RPMI8226 (cell line): ENCODE data around the gene BIK.
"Not testable (repeated sequence)": the region's sequence is repeated elsewhere in the genome, so short reads cannot be mapped to it uniquely, and the experiment has no call there.

Source experiments
- DNase-seq: peaks from one replicate; pipeline ENCODE4 v3.0.0-alpha.2; 2015

Gene BIK, protein sequence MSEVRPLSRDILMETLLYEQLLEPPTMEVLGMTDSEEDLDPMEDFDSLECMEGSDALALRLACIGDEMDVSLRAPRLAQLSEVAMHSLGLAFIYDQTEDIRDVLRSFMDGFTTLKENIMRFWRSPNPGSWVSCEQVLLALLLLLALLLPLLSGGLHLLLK

DNA sequence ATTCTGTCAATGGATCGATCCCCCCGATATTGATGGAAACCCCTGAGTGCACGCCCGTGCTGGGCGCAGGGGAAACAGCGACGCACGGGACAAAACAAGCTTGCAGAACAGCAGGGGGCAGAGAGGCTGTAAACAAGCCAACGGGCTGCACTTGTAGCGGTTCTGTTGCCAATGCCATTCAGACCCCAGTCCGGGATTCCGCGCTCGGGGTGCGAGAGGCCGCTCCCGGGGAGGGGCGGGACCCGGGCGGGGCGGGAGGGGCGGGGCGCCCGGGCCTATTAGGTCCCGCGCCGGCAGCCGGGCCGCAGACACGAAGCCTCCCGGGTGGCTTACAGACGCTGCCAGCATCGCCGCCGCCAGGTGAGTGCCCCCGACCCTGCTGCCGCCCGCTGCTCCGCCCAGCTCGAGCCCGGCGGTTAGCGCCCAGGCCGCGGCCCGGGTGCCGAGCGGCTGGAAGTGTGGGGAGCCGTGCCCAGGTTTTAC lies at the start of gene BIK:
TSS of gene BIK (plus strand) at position 307 of the 483 bp plus-strand sequence. CDS start 13,273 bp downstream, outside the sequence.
- peak; percentile 82 for DNase-seq

DNA sequence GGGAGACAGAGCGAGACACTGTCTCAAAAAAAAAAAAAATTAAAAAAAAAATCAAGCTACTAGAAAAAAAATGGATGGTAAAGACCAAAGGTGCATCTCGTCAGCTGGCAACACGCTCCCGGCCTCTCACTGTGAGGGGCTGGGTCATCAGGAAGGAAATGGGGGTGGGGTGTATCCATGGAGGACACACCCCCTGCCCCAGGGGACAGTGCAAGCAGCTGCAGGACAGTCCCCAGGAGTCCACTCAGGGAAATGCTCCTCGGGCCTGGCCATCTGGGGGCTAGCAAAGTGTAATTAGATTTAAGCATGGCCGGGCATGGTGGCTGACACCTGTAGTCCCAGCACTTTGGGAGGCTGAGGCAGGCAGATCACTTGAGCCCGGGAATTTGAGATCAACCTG lies 44.4 kb upstream of the BIK start:
- no peak for DNase-seq

DNA sequence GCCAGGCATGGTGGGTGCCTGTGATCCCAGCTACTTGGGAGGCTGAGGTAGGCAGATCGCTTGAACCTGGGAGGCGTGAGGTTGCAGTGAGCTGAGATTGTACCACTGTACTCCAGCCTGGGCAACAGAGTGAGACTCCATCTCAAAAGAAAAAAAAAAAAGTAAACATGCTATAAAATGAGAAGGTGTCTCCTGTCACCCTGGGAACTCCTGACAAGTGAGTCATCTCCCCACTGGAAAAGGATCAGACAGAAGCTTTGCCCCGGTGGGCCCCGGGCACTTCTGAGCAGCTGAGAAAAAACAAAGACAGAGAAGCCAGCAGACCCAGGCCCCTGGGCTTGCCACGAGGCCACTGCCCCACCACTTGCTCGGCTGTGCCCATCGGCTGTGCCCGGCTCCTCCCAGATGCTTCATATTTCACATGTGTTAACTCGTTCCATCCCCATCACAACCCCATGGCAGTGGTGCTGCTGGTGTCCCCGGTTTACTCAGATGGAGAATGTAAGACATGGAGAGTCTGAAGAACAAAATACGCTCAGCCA lies 43.6 kb upstream of the BIK start:
- no peak for DNase-seq

DNA sequence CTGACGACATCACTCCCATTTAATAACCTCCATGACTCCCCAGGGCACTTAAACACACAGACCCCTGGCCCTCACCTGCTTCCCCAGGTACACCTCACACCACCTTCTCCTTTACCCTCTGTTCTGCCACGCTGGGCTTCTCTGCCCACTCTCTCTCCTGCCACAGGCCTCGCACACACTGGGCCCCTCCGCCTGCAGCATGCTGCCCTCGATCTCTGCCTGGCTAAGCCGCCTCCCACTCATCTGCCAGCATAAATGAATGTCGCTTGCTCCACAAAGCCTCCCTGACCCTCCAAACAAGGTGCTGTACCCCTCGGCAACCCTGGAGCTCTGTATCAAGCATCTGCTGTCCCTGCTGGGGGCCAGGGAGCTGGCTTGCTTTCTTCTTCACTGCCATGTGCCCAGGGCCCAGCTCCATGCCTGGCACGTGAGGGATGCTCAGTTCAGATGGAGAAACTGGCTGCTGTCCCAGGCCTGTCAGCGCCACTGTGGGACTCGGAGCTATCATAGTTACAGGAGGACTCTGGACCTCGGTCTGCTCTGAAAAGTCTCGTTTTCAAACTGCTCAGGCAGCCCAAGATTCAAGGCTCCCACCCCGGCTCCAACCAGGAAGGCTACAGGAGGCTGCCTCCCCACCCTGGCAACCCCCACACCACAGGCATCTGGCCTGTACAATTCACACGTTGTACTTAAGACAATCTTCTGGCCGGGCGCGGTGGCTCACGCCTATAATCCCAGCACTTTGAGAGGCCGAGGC lies 33.3 kb upstream of the BIK start:
- DNase-seq, result no peak

DNA sequence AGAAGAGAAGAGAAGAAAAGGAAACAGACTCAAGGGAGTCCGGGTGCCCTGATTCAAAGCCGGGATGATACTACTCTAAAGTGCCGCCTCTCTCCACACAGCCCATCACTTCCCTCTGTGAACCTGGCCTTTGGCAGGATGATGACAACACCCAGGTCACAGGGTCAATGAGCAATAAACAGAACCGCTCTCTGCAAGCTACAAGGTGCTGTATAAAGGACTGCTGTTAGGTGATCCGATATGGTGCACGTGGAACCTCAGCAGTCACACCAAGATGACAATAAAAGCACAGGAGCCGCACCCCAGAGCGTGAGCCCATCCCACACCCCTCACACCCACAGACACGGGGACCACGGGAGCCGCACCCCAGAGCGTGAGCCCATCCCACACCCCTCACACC lies 32.0 kb upstream of the BIK start:
- DNase-seq, result no peak

DNA sequence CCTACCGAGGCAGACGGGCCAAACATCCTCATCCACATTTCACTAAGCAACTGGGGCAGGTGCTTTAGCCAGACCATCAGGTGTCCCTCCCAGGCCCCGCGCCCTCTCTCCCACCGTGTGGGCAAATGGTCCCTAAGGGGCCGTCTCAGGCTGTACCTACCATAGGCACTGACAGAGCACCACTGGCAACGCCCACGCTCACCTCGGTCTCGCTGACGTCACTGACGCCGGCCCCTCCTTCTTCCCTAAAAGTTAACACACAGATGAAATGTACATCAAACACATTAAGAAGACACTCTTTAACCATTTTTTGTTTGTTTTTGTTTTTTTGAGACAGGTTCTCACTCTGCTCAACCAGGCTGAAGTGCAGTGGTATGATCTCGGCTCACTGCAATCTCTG lies 30.8 kb upstream of the BIK start:
- DNase-seq, result no peak

DNA sequence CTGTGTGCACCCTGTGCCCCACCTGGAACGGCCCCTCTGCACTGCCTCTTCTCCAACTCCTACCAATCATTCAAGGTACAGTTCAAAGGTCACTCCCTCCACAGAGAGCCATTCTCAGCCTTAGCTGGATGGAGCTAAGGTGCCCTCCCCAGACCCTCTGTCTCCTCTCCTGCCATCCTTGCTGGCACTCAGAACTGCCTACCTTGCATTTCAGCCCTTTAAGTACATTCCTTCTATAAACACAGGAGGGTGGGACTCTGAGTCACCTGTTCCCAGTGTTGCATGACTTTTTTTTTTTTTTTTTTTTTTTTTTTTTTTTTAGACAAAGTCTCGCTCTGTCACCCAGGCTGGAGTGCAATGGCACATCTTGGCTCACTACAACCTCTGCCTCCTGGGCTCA lies 29.9 kb upstream of the BIK start:
- no peak for DNase-seq

DNA sequence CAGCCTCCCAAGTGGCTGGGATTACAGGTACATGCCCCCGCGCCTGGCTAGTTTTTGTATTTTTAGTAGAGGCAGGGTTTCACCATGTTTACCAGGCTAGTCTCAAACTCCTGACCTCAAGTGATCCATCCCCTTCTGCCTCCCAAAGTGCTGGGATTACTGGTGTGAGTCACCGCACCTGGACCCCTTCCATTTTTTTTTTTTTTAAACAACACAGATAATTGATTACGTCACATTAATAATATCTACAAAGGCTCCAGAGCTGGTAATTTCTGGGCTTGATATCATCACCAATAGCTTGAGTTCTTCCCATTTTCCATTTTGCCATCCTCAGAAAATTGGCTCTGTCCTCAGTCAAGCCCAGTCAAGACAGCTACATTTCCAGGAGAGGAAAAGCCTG lies 28.6 kb upstream of the BIK start:
- no peak for DNase-seq

DNA sequence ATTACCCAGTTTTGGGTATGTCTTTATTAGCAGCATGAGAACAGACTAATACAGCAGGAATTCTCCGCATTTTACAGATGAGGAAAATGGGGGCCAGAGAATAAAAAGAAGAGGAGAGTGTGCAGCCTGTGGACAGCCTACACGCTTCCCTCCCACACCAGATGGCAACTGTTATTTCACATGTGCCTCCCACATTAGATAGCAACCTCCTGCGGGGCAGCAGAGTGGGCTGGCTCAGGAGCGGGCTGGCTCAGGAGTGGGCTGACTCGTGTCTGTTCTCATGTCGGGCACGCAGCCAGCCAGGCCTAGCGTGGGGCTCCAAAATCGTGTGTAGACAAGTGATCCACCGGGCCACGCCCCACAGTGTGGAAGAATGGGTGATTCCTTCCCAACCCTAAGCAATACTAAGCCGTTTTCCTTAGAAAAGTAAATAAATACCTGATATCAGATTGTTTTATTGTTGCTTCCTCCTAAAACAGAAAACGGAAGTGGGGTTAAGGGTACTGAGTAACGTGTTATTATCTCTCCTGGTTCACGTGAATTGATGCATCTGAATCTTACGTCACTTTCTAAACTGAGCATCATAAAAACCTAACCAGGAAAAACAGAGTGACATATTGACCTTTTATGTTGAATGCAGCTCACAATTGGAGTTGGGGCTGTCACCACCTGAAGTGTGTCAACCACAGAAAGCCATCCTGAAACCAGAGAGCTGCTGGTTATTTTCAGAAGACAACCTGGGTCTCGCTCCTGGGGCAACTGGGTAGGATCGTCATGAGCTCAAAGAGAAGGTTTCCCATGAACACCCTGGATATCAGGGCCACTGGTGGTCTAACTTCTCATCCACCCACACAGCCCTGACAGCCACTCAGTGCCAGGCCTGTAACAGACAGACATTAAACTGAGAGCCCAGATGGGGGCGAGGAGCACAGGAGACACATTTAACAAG lies 24.6 kb upstream of the BIK start:
- DNase-seq, result no peak

DNA sequence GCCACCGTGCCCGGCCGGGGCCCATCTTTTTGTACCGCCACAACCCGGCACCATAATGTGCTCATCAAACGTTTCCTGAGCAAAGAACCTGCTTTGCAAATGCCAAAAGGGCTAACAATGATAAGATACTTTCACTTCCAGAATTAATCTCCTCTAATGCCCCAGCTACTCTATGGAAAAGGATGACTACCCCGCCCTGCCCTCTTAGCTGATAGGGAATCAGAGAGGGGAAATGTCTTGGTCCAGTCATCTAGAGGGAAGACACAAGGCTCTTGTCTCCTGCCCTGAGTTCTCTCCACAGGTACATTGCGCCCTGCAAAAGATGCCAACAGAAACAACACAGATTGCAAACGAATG lies 21.9 kb upstream of the BIK start:
- no peak for DNase-seq

DNA sequence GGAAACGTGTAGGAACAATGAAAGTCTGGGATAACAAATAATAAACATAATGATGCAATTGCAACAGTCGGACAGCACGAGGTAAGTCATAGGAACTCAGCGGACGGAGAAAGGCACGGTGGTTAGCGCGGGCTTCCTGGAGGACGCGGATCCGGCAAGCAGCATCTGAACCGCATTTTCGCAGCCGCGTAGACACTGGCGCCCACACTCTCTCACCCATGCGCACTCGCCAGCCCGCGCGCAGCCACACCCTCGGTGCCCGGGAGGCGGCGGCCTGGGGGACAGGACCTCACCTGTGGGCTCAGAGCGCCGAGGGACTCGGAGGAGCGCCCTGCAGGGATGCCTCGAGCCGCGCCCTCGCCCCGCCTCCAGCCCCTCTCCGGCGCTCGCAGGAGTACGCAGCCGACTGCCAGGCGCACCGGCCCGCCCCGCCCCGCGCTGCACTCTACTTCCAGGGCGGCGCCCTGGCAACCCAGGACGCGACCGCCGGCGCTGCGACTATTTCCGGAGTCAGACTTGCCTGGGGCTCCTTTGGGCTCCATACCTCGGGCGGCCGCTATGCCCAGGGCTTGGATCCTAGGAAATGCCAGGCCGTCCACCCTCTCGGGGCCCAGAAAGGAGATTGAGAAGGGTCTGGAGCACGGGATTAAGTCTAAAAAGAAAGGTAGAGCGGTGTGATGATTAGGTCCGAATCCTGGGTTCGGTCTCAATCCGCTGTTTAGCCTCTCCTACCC lies 21.4 kb upstream of the BIK start, which contains the start of gene TTLL1:
TSS of gene TTLL1 (minus strand) at position 408 of the 734 bp plus-strand sequence. CDS start 13,805 bp downstream, outside the sequence.
- peak; percentile 94 for DNase-seq

DNA sequence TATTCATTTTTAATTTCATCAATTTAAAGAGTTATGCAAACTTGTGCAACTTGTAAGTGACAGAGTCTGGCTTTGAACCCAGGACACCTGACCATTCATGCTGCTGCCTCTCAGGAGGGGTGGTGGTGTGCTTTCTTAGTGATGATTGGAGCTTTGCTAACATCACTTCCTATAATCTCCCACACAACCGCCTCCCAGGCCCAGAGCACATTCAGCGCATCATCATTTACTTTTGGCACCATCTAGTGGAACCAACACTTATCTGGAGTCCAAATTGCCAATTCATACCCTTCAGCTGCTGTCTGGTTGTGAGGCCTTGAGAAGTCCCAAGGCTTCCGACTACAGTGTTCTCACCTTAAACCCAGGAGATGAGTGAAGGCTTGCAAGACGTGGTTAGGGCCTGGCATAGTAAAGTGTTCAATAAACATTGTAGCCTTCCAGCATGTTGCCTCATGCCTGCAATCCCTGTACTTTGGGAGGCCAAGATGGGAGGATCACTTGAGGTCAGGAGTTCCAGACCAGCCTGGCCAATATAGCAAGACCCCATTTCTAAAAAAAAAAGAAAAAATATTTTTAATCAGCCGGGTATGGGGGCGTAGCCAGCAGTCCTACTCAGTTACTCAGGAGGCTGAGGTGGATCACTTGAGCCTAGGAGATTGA lies 20.3 kb upstream of the BIK start:
- peak; percentile 74 for DNase-seq

DNA sequence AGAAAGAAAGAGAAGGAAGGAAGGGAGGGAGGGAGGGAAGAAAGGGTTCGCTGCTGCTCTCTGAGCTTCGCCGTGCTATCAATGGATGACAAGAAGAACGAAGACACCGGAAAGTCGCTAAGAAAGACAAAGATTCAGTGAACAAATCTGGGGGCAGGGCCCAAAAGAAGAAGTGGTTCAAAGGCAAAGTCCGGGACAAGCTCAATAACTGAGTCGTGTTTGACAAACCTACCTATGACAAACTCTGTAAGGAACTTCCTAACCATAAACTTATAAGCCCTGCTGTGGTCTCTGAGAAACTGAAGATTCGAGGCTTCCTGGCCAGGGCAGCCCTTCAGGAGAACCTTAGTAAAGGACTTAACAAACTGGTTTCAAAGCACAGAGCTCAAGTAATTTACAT lies 18.5 kb upstream of the BIK start:
- no peak for DNase-seq

DNA sequence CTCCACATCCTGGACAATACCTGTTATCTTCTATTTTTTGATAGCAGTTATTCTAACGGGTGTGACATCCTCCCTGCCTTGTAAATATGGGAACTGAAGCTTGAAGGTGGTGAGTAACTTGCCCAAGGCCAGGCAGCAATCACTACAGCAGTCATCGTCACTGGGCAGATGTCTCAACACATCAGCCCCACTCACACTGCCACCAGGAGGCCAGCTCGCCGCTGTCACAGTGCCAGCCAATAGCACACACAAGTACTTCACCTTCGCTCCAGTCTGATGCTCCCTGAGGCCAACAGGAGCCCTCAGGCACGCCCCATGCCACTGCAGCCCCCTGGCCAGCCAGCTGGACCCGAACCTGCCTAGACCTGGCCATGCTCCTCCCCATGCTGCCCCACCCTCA lies 16.5 kb upstream of the BIK start:
- DNase-seq, result peak; percentile 77

DNA sequence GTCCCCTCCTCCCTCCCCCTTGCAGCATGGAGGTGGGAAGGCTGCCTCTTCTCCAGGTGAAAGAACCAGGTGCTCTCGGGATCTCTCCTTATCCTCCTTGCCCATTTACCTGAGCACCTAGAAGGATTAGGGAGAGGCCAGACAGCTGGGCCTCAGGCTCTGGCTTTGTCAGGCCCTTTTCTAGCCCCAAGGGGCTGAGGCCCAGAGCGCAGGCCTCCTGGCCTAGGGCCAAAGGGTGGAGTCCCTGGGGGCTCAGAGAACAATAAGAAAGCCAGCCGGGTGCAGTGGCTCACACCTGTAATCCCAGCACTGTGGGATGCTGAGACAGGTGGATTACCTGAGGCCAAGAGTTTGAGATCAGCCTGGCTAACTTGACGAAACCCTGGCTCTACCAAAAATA lies 16.0 kb upstream of the BIK start:
- DNase-seq, result no peak

DNA sequence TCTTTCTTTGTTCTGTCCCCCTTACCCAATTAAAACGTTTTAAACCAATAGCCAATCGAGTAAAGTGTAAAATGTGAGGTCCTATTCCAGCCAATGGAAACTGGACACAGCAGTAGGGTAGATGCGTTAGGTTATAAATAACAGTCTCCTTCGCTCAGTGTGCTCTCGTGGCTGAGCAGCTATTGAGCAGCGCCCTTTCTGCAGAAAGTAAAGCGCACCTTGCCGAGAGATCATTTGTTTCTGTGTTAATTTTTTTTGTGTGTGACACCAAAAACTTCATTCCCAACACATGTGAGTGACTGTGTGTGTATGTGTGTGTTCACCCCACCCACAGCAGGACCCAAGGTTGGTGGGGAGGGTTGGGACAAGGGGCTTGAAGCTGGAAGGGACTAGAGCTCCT lies 14.1 kb upstream of the BIK start:
- DNase-seq, result no peak

DNA sequence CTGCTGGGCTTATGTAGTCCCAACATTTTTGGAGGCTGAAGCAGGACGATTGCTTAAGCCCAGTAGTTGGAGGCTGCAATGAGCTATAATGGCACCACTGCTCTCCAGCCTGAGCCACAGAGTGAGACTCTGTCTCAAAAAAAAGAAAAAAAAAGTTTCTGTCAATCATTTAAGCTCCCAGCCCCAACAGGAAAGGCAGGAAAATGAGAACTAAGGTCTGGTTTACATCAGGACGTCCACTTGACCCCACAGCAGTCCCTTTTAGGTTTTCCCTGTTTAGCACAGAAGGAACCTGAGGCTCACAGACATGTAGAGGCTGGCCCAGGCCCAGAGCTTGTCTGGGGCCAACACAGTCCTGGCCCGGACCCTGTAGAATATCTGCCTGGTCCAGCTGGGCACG lies 12.2 kb upstream of the BIK start:
- no peak for DNase-seq

DNA sequence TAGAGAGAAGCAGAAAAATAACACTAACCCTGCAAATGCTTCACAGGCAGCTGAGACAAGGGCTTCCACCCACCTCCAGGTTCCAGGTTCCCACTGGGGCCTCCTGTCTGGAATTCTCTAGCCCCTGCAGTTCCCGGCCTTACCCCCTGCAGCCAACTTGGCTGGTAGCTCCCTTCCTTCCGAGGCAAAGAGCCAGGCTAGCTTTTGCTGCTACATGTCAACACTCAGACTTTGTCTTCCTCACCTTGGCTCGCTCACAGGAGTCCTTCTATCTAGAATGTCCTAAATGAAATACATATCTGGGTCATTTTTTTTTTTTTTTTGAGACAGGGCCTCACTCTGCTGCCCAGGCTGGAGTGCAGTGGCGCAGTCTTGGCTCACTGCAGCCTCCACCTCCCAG lies 11.5 kb upstream of the BIK start:
- no peak for DNase-seq

DNA sequence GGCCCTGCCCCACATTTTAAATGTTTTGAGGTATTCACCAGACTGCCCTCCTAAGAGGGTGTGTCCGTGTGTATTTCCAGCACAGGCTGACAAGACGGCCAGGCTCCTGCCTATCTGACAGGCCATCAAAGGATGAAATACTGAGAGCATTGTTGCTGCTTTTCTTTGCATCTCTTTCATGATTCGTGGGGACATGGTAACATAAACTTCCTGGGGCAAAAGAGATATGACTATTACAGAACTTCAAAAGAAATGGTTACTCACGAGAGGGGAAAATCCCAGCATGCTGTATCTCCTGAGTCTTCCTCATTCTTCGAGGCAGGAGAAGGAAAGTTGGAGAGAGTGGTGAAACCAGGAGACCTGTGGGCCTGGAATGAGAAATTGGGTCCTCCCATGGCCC lies 10.3 kb upstream of the BIK start:
- DNase-seq, result no peak

DNA sequence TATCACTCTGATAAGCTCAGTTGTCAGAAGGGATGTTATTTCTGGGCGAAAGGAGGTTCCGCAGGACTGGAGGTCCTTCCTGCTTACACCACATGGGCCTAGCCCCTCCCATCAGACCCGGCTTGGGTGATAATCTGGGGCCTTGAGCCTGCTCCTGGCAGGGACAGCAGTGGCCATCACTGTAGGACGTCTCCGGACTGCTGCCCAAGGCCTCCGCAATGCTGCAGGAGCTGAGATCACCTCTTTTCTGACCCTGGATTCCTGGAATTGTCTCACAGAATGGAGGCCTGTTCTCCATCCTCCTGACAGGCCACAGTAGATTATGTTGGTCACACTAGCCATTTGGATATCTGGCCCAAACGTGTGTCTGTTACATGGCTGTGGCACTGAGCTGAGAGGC lies 9.2 kb upstream of the BIK start:
- no peak for DNase-seq

DNA sequence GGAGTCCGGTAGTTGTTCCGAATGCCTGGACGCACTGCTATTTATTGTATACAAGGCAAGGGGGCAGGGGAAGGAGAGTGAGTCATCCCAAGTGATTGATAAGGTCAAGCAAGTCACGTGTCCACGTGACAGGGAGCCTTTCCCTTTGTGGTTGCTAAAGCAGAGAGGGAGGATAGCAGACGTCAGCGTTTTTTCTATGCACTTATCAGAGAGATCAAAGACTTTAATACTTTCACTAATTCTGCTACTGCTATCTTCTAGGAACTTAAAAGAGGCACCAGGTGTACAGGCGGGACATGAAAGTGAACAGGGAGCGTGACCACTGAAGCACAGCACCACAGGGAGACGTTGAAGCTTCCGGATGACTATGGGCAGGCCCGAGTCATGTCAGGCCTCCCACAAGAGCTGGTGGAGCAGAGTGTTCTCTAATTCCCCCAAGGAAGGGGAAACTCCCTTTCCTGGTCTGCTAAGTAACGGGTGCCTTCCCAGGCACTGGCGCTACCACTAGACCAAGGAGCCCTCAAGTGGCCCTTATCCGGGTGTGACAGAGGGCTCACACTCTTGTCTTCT lies 6.4 kb upstream of the BIK start:
- DNase-seq, result peak; percentile 53

DNA sequence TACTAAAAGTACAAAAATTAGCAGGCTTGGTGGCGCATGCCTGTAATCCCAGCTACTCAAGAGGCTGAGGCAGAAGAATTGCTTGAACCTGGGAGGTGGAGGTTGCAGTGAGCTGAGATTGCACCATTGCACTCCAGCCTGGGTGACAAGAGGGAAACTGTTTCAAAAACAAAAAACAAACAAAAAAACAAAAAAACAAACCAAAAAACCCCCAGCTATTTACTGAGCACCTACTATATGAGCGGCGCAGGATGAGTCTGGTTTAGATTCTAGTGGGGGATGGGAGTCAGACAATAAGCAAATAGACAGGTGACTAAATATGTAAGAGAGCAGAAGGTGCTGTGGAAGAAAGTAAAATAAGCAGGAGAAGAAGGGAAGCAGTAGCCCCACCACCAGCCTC lies 5.6 kb upstream of the BIK start:
- DNase-seq, result not testable (repeated sequence)
